Chondrocyte (in vitro differentiated cells): ENCODE measurements around the gene APP. TPM values are rescaled to one million over a fixed set of nuclear protein-coding genes. Genes with fewer than 3 reads are reported as not detected.

Source experiments
- DNase-seq: peaks from one replicate; pipeline ENCODE4 v3.0.0; 2021; ENCODE audit warnings: mixed read lengths, low spot score
- H3K27ac Mint-ChIP-seq: one replicate; pipeline ENCODE4 v1.8.0; 2021; ENCODE audit warnings: mild to moderate bottlenecking, moderate library complexity, mixed read lengths; ENCODE audit not compliant: unreplicated experiment
- H3K27me3 Mint-ChIP-seq: 2 replicates; pipeline ENCODE4 v1.8.0; 2021; ENCODE audit warnings: low read depth, mixed read lengths
- H3K36me3 Mint-ChIP-seq: 2 replicates; pipeline ENCODE4 v1.8.0; 2021; ENCODE audit warnings: low read depth, mixed read lengths
- H3K4me1 Mint-ChIP-seq: 2 replicates; pipeline ENCODE4 v1.8.0; 2021; ENCODE audit warnings: low read depth, mild to moderate bottlenecking, mixed read lengths
- H3K4me3 Mint-ChIP-seq: one replicate; pipeline ENCODE4 v1.8.0; 2021; ENCODE audit warnings: mild to moderate bottlenecking, moderate library complexity, mixed read lengths; ENCODE audit not compliant: unreplicated experiment
- H3K9me3 Mint-ChIP-seq: 2 replicates; pipeline ENCODE4 v1.8.0; 2021; ENCODE audit warnings: low read depth, mixed read lengths
- CTCF ChIP-seq: fragments of 200-600 bp; sonication (generic); IDR thresholded peaks from 2 replicates; pipeline ENCODE4 v1.5.0; 2021; ENCODE audit warnings: antibody characterized with exemption, mild to moderate bottlenecking, moderate library complexity
- total RNA-seq: library from RNA; stranded (reverse); gene quantifications from 3 replicates; pipeline ENCODE4 v1.2.1, GENCODE V29; 2021

Gene APP
- total RNA-seq, 1 donor from 2014 or later: 442 TPM

DNA sequence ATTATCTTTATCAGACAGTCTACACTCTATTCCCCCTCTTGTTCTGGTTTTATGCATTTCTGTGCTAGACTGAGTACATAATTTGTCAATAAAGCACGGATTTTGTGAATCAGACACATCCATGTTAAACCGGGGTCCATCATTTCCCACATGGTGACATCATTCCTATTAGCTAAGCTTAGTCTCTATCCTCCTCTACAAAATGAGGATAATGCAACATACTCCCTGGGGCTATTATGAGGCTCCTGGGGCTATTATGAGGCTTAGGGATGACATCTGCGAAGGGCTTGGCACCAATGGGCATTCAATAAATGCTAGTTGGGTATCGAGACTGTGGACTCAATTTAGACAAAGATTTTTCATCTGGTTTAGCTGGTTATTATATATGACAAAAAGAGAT, 25.1 kb upstream of the APP start:
- H3K36me3 Mint-ChIP-seq: no peaks in the 10 kb centered on the region
- H3K27ac Mint-ChIP-seq: no peak overlapping the region
- no peak for TF ChIP-seq CTCF
- H3K4me1 Mint-ChIP-seq: peaks cover 10% of the 10 kb centered on the region
- no peak overlapping the region for H3K4me3 Mint-ChIP-seq
- no peaks in the 10 kb centered on the region for H3K9me3 Mint-ChIP-seq
- DNase-seq: no peak
- no peaks in the 10 kb centered on the region for H3K27me3 Mint-ChIP-seq

- H3K27ac Mint-ChIP-seq: peak overlapping the region; percentile 6
- peaks cover 10% of the 10 kb centered on the region for H3K4me1 Mint-ChIP-seq
- no peaks in the 10 kb centered on the region for H3K36me3 Mint-ChIP-seq
- no peaks in the 10 kb centered on the region for H3K9me3 Mint-ChIP-seq
- no peaks in the 10 kb centered on the region for H3K27me3 Mint-ChIP-seq
- no peak for DNase-seq
- no peak overlapping the region for H3K4me3 Mint-ChIP-seq
- no peak for TF ChIP-seq CTCF
These were observed 24.3 kb upstream of the APP start for GRCh38 chr21:26194811-26195251.

DNA sequence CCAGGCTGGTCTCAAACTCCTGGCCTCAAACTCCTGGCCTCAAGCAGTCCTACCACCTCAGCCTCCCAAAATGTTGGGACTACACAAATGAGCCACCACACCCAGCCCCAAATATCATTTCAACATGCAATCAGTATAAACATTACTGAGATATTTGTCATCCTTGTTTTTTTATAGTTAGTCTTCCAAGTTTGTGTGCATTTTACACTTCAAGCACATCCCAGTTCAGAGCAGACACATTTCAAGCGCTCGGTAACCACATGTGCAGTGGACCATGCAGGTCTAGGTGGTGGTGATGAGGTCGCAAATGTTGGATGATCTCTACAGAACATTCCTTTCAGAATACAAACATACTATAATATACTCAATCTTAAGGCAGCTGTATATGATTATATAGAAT, 23.8 kb upstream of the APP start:
- no peak for TF ChIP-seq CTCF
- no peak overlapping the region for H3K4me3 Mint-ChIP-seq
- no peaks in the 10 kb centered on the region for H3K27me3 Mint-ChIP-seq
- peaks cover 8% of the 10 kb centered on the region for H3K4me1 Mint-ChIP-seq
- no peak for DNase-seq
- H3K27ac Mint-ChIP-seq: no peak overlapping the region
- no peaks in the 10 kb centered on the region for H3K36me3 Mint-ChIP-seq
- no peaks in the 10 kb centered on the region for H3K9me3 Mint-ChIP-seq

DNA sequence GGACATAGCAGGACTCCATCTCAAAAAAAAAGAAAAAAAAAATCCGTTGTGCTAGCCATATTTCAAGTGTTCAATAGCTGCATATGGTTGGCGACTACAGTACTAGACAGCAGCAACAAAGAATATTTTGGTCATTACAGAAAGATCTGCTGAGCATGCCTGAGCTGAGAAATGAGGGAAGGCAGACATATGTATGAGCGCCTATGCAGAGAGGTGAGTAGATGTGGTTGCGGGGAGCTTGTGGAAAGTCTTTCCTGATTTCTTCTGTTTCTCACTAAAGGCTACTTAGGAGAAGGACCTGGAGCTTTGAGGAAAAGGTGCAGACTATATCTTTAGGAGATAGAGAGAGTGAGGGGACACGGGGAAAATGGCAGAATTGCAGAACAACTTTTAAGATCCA, 21.0 kb upstream of the APP start:
- Mint-ChIP-seq H3K4me3 (no peak overlapping the region), H3K27me3 (no peaks in the 10 kb centered on the region), H3K4me1 (peaks cover 5% of the 10 kb centered on the region), H3K27ac (no peak overlapping the region), H3K36me3 (no peaks in the 10 kb centered on the region), H3K9me3 (no peaks in the 10 kb centered on the region)
- TF ChIP-seq CTCF: no peak
- DNase-seq: no peak

DNA sequence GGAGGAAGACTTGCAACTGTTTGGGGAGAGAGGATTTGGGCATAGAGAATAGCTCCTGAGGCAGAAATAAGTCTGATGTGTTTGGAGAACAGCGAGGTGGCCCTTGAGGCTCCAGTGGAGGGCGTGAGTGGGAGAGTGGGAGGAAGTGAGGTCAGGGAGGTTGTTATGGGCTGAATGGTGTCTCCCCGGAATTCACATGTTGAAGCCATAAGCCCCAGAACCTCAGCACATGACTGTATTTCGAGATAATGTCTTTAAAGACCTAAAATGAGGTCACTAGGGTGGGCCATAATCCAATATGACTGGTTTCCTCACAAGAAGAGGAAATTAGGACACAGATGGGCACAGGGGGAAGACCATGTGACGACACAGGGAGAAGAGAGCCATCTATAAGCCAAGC, 17.9 kb upstream of the APP start:
- Mint-ChIP-seq H3K9me3 (peaks cover 11% of the 10 kb centered on the region), H3K4me3 (no peak overlapping the region), H3K4me1 (no peaks in the 10 kb centered on the region), H3K36me3 (no peaks in the 10 kb centered on the region), H3K27ac (no peak overlapping the region), H3K27me3 (no peaks in the 10 kb centered on the region)
- no peak for DNase-seq
- TF ChIP-seq CTCF: no peak
